Osteocyte (in vitro differentiated cells): Measurements from ENCODE around the gene NCAN. TPM values are rescaled to one million over a fixed set of nuclear protein-coding genes. Genes with fewer than 3 reads are reported as not detected.
"Not testable (repeated sequence)": the region's sequence is repeated elsewhere in the genome, so short reads cannot be mapped to it uniquely, and the experiment has no call there.

Experiments used
- DNase-seq: peaks from one replicate; pipeline ENCODE4 v3.0.0; 2021; ENCODE audit warnings: mixed read lengths; ENCODE audit not compliant: unreplicated experiment; ENCODE audit errors: extremely low spot score
- H3K27ac Mint-ChIP-seq: one replicate; pipeline ENCODE4 v1.8.0; 2021; ENCODE audit warnings: mild to moderate bottlenecking, mixed read lengths; ENCODE audit not compliant: unreplicated experiment
- H3K27me3 Mint-ChIP-seq: one replicate; pipeline ENCODE4 v1.8.0; 2021; ENCODE audit warnings: mixed read lengths; ENCODE audit not compliant: unreplicated experiment
- H3K36me3 Mint-ChIP-seq: one replicate; pipeline ENCODE4 v1.8.0; 2021; ENCODE audit warnings: mixed read lengths; ENCODE audit not compliant: unreplicated experiment
- H3K4me1 Mint-ChIP-seq: one replicate; pipeline ENCODE4 v1.8.0; 2021; ENCODE audit warnings: mixed read lengths; ENCODE audit not compliant: unreplicated experiment
- H3K4me3 Mint-ChIP-seq: one replicate; pipeline ENCODE4 v1.8.0; 2021; ENCODE audit warnings: mild to moderate bottlenecking, moderate library complexity, mixed read lengths; ENCODE audit not compliant: unreplicated experiment
- H3K9me3 Mint-ChIP-seq: one replicate; pipeline ENCODE4 v1.8.0; 2021; ENCODE audit warnings: mixed read lengths; ENCODE audit not compliant: unreplicated experiment
- CTCF ChIP-seq: fragments of 200-600 bp; sonication (generic); IDR thresholded peaks from 2 replicates; pipeline ENCODE4 v1.5.0; 2021; ENCODE audit warnings: antibody characterized with exemption, mild to moderate bottlenecking, moderate library complexity
- total RNA-seq: library from RNA; stranded (reverse); gene quantifications from 2 replicates; pipeline ENCODE4 v1.2.1, GENCODE V29; 2021

Gene NCAN
- total RNA-seq, 1 donor from 2014 or later = not detected

- Mint-ChIP-seq H3K36me3 (no peaks in the 10 kb centered on the region), H3K9me3 (no peaks in the 10 kb centered on the region), H3K4me1 (no peaks in the 10 kb centered on the region), H3K27ac (no peak overlapping the region), H3K4me3 (no peak overlapping the region), H3K27me3 (peaks cover 6% of the 10 kb centered on the region)
- no peak for TF ChIP-seq CTCF
- no peak for DNase-seq
Observed at GRCh38 chr19:19238126-19238894, 26.6 kb downstream of the NCAN start.

GRCh38 chr19:19239675-19240074, 27.9 kb downstream of the NCAN start:
- H3K9me3 Mint-ChIP-seq = no peaks in the 10 kb centered on the region
- H3K36me3 Mint-ChIP-seq = no peaks in the 10 kb centered on the region
- H3K27me3 Mint-ChIP-seq = peaks cover 6% of the 10 kb centered on the region
- H3K4me1 Mint-ChIP-seq = no peaks in the 10 kb centered on the region
- no peak for DNase-seq
- no peak overlapping the region for H3K27ac Mint-ChIP-seq
- H3K4me3 Mint-ChIP-seq = no peak overlapping the region
- no peak for TF ChIP-seq CTCF

- H3K4me1 Mint-ChIP-seq = no peaks in the 10 kb centered on the region
- H3K27ac Mint-ChIP-seq = no peak overlapping the region
- no peak for DNase-seq
- H3K4me3 Mint-ChIP-seq = no peak overlapping the region
- no peaks in the 10 kb centered on the region for H3K36me3 Mint-ChIP-seq
- no peaks in the 10 kb centered on the region for H3K9me3 Mint-ChIP-seq
- peaks cover 6% of the 10 kb centered on the region for H3K27me3 Mint-ChIP-seq
- TF ChIP-seq CTCF = no peak
Observed at GRCh38 chr19:19240476-19240875, 28.7 kb downstream of the NCAN start.

GRCh38 chr19:19250196-19250801, 38.5 kb downstream of the NCAN start:
- Mint-ChIP-seq H3K4me1 (no peaks in the 10 kb centered on the region), H3K36me3 (no peaks in the 10 kb centered on the region), H3K4me3 (no peak overlapping the region), H3K27ac (no peak overlapping the region), H3K27me3 (peaks cover 46% of the 10 kb centered on the region), H3K9me3 (no peaks in the 10 kb centered on the region)
- no peak for TF ChIP-seq CTCF
- DNase-seq = no peak

- H3K4me1 Mint-ChIP-seq, H3K9me3 Mint-ChIP-seq, DNase-seq, H3K36me3 Mint-ChIP-seq, H3K4me3 Mint-ChIP-seq, H3K27ac Mint-ChIP-seq: not testable (repeated sequence)
- peaks cover 52% of the 10 kb centered on the region for H3K27me3 Mint-ChIP-seq
Observed at GRCh38 chr19:19253409-19253808, 41.7 kb downstream of the NCAN start.
